GM12865 (cell line): ENCODE measurements around the gene ARHGAP22.

Source experiments
- DNase-seq: peaks from one replicate; pipeline ENCODE4 v3.0.0; 2010; ENCODE audit warnings: low read depth
- H3K4me3 ChIP-seq: 2 replicates; pipeline ENCODE4 v1.5.1; 2011; ENCODE audit warnings: mild to moderate bottlenecking, low read depth, low read length, control low read depth
- CTCF ChIP-seq: IDR thresholded peaks from 2 replicates; pipeline ENCODE4 v1.5.1; 2011; ENCODE audit warnings: low read length, control low read depth, low read depth, inconsistent platforms; ENCODE audit not compliant: insufficient read depth; ENCODE audit errors: missing control alignments

Gene ARHGAP22

GRCh38 chr10:48404646-48405045, 200.2 kb downstream of the ARHGAP22 start:
- no peak for TF ChIP-seq CTCF
- no peak for DNase-seq
- no peak overlapping the region for H3K4me3 ChIP-seq

- no peak for TF ChIP-seq CTCF
- no peak overlapping the region for H3K4me3 ChIP-seq
- no peak for DNase-seq
Measured at GRCh38 chr10:48400850-48401220, 204.0 kb downstream of the ARHGAP22 start.

GRCh38 chr10:48400129-48400849, 204.6 kb downstream of the ARHGAP22 start:
- no peak for DNase-seq
- no peak overlapping the region for H3K4me3 ChIP-seq
- no peak for TF ChIP-seq CTCF

- no peak for TF ChIP-seq CTCF
- DNase-seq, result no peak
- H3K4me3 ChIP-seq, result no peak overlapping the region
Measured at GRCh38 chr10:48399551-48399950, 205.3 kb downstream of the ARHGAP22 start.

- DNase-seq, result no peak
- TF ChIP-seq CTCF, result no peak
- H3K4me3 ChIP-seq, result no peak overlapping the region
Measured at GRCh38 chr10:48399056-48399541, 205.8 kb downstream of the ARHGAP22 start.

- TF ChIP-seq CTCF, result no peak
- no peak overlapping the region for H3K4me3 ChIP-seq
- DNase-seq, result no peak
Measured at GRCh38 chr10:48398261-48398660, 206.6 kb downstream of the ARHGAP22 start.
